Measurements from ENCODE around the gene AQP6. TPM values are rescaled to one million over a fixed set of nuclear protein-coding genes. Genes with fewer than 3 reads are reported as not detected.
A peak's percentile ranks its signal among the peaks of the same experiment; 100 is the strongest.

The AQP6 gene
- total RNA-seq, 1 experiment from 2014 or later = 0.31 TPM

- H3K27ac ChIP-seq (ENCODE audit: low read length) = no peak overlapping the region
- in situ Hi-C loops (cut with HindIII; ENCODE audit: low pct_unique_long_range_greater_than_20kb, low sequenced_read_pairs) = no loop called here
- TF ChIP-seq, protein P1, sequence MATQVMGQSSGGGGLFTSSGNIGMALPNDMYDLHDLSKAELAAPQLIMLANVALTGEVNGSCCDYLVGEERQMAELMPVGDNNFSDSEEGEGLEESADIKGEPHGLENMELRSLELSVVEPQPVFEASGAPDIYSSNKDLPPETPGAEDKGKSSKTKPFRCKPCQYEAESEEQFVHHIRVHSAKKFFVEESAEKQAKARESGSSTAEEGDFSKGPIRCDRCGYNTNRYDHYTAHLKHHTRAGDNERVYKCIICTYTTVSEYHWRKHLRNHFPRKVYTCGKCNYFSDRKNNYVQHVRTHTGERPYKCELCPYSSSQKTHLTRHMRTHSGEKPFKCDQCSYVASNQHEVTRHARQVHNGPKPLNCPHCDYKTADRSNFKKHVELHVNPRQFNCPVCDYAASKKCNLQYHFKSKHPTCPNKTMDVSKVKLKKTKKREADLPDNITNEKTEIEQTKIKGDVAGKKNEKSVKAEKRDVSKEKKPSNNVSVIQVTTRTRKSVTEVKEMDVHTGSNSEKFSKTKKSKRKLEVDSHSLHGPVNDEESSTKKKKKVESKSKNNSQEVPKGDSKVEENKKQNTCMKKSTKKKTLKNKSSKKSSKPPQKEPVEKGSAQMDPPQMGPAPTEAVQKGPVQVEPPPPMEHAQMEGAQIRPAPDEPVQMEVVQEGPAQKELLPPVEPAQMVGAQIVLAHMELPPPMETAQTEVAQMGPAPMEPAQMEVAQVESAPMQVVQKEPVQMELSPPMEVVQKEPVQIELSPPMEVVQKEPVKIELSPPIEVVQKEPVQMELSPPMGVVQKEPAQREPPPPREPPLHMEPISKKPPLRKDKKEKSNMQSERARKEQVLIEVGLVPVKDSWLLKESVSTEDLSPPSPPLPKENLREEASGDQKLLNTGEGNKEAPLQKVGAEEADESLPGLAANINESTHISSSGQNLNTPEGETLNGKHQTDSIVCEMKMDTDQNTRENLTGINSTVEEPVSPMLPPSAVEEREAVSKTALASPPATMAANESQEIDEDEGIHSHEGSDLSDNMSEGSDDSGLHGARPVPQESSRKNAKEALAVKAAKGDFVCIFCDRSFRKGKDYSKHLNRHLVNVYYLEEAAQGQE (IDR thresholded peaks at IDR 0.05; ENCODE audit: insufficient read depth in 1 of 2, low read depth in 2 of 2, low read length in 1 of 2) = no peak
- no peak for TF ChIP-seq POLR2AphosphoS5 (IDR thresholded peaks at IDR 0.05; ENCODE audit: low read depth, low read length)
- TF ChIP-seq, protein P2, sequence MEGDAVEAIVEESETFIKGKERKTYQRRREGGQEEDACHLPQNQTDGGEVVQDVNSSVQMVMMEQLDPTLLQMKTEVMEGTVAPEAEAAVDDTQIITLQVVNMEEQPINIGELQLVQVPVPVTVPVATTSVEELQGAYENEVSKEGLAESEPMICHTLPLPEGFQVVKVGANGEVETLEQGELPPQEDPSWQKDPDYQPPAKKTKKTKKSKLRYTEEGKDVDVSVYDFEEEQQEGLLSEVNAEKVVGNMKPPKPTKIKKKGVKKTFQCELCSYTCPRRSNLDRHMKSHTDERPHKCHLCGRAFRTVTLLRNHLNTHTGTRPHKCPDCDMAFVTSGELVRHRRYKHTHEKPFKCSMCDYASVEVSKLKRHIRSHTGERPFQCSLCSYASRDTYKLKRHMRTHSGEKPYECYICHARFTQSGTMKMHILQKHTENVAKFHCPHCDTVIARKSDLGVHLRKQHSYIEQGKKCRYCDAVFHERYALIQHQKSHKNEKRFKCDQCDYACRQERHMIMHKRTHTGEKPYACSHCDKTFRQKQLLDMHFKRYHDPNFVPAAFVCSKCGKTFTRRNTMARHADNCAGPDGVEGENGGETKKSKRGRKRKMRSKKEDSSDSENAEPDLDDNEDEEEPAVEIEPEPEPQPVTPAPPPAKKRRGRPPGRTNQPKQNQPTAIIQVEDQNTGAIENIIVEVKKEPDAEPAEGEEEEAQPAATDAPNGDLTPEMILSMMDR (IDR thresholded peaks at IDR 0.05) = no peak
- TF ChIP-seq TCF7L2 (IDR thresholded peaks at IDR 0.05; ENCODE audit: low read depth, low read length) = no peak
- TF ChIP-seq SIN3A (IDR thresholded peaks at IDR 0.05; ENCODE audit: borderline replicate concordance, insufficient read depth, low read depth, low read length) = no peak
- CTCF ChIA-PET = no interaction called here
- ATAC-seq (no peak), DNase-seq (ENCODE audit: low read depth, low spot score) (no peak)
- H3K4me1 ChIP-seq (ENCODE audit: control insufficient read depth, insufficient read depth, low read length) = peaks cover 13% of the 10 kb centered on the region
- BruUV-seq (replicated peaks) = no TSS peak
- intact Hi-C loops (cut with micrococcal nuclease; ENCODE audit: unreplicated experiment) = no loop called here
- POLR2A ChIA-PET = interaction anchor here (0.6 to 0.7 kb wide), 2 partner anchors 15 to 36 kb away, joined by 3 to 6 read pairs; no protein-coding TSS in a partner anchor
- H3K9me3 ChIP-seq (ENCODE audit: control insufficient read depth, insufficient read depth, low read depth, low read length) = no peaks in the 10 kb centered on the region
- H3K4me3 ChIP-seq (ENCODE audit: low read depth in 2 of 2, low read length in 2 of 2) = no peak overlapping the region
- no peaks in the 10 kb centered on the region for H3K36me3 ChIP-seq (ENCODE audit: control insufficient read depth, insufficient read depth, low read length)
- H3K27me3 ChIP-seq (ENCODE audit: control insufficient read depth, insufficient read depth, low read length) = no peaks in the 10 kb centered on the region
These were observed 29.7 kb upstream of the AQP6 start for GRCh38 chr12:49942921-49943624.

DNA sequence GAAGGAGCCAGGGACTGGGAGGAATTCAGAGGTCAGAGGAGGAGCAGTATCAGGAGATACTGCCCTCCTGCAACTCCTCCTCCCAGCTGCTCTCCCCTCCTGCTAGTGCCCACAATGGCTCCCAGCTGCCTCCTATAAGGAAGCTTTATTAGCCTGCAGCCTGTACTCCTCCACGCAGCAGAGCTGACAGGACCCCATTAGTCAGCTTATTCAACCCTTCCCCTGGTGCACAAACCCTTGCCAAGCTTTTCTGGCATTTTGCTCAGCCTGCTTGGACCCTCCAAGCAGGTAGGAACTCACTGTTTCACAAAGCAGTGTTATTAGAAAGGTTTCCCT lies 29.2 kb upstream of the AQP6 start:
- no TSS peak for BruUV-seq (replicated peaks)
- intact Hi-C loops (cut with micrococcal nuclease; ENCODE audit: unreplicated experiment) (no loop called here), in situ Hi-C loops (cut with HindIII; ENCODE audit: low pct_unique_long_range_greater_than_20kb, low sequenced_read_pairs) (no loop called here)
- Histone ChIP-seq H3K27ac (ENCODE audit: low read length) (peak overlapping the region; percentile 23; the same call in 1 of the 2 replicates), H3K4me3 (ENCODE audit: low read depth in 2 of 2, low read length in 2 of 2) (no peak overlapping the region), H3K4me1 (ENCODE audit: control insufficient read depth, insufficient read depth, low read length) (peaks cover 13% of the 10 kb centered on the region), H3K27me3 (ENCODE audit: control insufficient read depth, insufficient read depth, low read length) (no peaks in the 10 kb centered on the region), H3K9me3 (ENCODE audit: control insufficient read depth, insufficient read depth, low read depth, low read length) (no peaks in the 10 kb centered on the region), H3K36me3 (ENCODE audit: control insufficient read depth, insufficient read depth, low read length) (no peaks in the 10 kb centered on the region)
- ChIA-PET POLR2A (interaction anchor here (0.6 to 0.7 kb wide), 2 partner anchors 15 to 37 kb away, joined by 3 to 6 read pairs; no protein-coding TSS in a partner anchor), CTCF (no interaction called here)
- TF ChIP-seq, protein P2 (IDR thresholded peaks at IDR 0.05) = no peak
- no peak for TF ChIP-seq POLR2AphosphoS5 (IDR thresholded peaks at IDR 0.05; ENCODE audit: low read depth, low read length)
- ATAC-seq = no peak
- no peak for DNase-seq (ENCODE audit: low read depth, low spot score)

All from Panc1 (cell line).